ENCODE data around the gene CEP128. TPM values are rescaled to one million over a fixed set of nuclear protein-coding genes. Genes with fewer than 3 reads are reported as not detected.

The CEP128 gene
- polyA plus RNA-seq, 4 donors, result 0.22 to 2.2 (median 1.1) TPM

DNA sequence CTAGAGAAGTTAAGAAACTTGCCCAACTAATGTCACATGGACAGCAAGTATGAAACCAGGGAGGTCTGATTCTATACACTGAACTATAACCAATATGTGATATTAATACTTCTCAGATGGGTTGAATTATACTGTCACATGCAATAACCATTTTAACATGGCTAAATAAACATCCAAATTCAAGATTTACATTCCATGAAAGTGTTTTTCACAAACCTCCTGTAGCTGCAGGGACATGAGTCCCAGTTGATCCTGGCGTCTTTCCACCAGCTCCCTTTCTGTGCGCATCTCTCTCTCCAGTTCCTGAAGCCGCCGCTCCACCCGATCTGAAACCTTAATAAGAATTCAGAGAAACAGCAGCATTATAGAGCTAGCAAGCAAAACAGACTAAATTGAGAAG lies 79.0 kb downstream of the CEP128 start:
- 94 to 98% (median 95%) methylated on average over 5 of the region's 5 CpGs for WGBS, 3 donors
- FAIRE-seq, result no peak
- Histone ChIP-seq H3K4me3 (ENCODE audit: low read depth in 1 of 3, low read length in 3 of 3) (no peak overlapping the region), H3K4me1 (ENCODE audit: control insufficient read depth in 3 of 3, insufficient read depth in 2 of 3, low read depth in 1 of 3, low read length in 2 of 3) (no peaks in the 10 kb centered on the region), H3K36me3 (ENCODE audit: control insufficient read depth in 3 of 3, insufficient read depth in 2 of 3, low read depth in 1 of 3, low read length in 3 of 3) (peaks cover 0 to 3% (median 2%) of the 10 kb centered on the region in 3 donors), H3K9me3 (ENCODE audit: control insufficient read depth in 2 of 2, insufficient read depth in 1 of 2, low read depth in 1 of 2, low read length in 1 of 2) (peaks cover 0 to 12% of the 10 kb centered on the region in 2 donors), H3K27ac (ENCODE audit: low read depth in 1 of 3, low read length in 2 of 3) (no peak overlapping the region), H3K27me3 (ENCODE audit: control insufficient read depth in 3 of 3, insufficient read depth in 3 of 3, low read length in 3 of 3) (no peaks in the 10 kb centered on the region)
- DNase-seq, result no peak

DNA sequence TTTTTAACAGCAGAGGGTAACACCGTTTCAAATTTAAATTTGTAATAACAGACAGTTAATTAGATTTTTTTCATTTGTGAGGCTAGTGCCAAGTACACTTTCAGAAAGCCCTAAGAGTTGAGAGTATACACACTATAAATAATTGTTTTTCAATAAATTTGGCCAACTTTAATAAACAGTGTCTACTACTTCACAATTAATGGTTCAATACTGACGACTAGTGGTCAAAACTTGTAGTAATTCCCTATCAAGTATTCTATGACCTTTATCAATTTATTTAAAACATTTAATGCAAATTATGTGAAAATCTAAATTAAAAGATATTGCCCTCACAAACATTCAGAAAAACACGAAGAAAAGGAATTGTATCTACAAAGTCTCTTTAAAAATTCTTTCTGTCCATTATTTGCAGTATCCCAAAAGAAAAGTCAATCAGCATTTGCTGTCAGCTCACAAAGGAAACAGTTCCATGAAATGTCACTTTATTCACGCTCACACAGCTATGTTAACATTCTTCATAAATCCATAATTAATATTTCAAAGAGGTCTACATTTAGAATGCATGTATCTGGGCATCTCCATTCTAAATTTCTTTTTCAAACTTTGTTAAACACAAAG lies 91.2 kb downstream of the CEP128 start:
- Histone ChIP-seq H3K36me3 (ENCODE audit: control insufficient read depth in 3 of 3, insufficient read depth in 2 of 3, low read depth in 1 of 3, low read length in 3 of 3) (no peaks in the 10 kb centered on the region), H3K27me3 (ENCODE audit: control insufficient read depth in 3 of 3, insufficient read depth in 3 of 3, low read length in 3 of 3) (no peaks in the 10 kb centered on the region), H3K4me1 (ENCODE audit: control insufficient read depth in 3 of 3, insufficient read depth in 2 of 3, low read depth in 1 of 3, low read length in 2 of 3) (no peaks in the 10 kb centered on the region), H3K27ac (ENCODE audit: low read depth in 1 of 3, low read length in 2 of 3) (no peak overlapping the region), H3K9me3 (ENCODE audit: control insufficient read depth in 2 of 2, insufficient read depth in 1 of 2, low read depth in 1 of 2, low read length in 1 of 2) (no peaks in the 10 kb centered on the region), H3K4me3 (ENCODE audit: low read depth in 1 of 3, low read length in 3 of 3) (no peak overlapping the region)
- 30 to 37% (median 32%) methylated on average over 4 of the region's 4 CpGs for WGBS, 3 donors
- DNase-seq, result peak; percentile 36 to 39
- peak; percentile 78 for FAIRE-seq

DNA sequence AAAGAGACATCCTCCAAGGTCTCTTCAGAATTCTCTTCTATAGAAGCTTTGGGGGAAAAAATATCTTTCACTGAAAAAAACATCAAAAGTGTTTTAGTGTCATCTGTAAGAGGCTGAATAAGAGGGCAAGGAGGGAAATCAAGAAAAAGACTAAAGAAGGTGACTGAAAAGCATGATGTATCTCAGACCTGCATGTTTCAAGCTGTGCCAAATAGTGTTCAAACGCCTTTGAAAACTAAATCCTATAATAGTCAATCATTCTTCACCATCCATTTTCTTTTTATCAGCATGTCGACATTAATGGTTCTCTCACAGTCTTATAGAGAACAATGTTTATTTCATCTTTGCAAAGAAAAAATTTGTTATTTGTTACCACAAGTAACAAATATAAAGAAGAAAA lies 94.5 kb downstream of the CEP128 start:
- Histone ChIP-seq H3K27ac (ENCODE audit: low read depth in 1 of 3, low read length in 2 of 3) (no peak overlapping the region), H3K36me3 (ENCODE audit: control insufficient read depth in 3 of 3, insufficient read depth in 2 of 3, low read depth in 1 of 3, low read length in 3 of 3) (no peaks in the 10 kb centered on the region), H3K4me3 (ENCODE audit: low read depth in 1 of 3, low read length in 3 of 3) (no peak overlapping the region), H3K27me3 (ENCODE audit: control insufficient read depth in 3 of 3, insufficient read depth in 3 of 3, low read length in 3 of 3) (no peaks in the 10 kb centered on the region), H3K9me3 (ENCODE audit: control insufficient read depth in 2 of 2, insufficient read depth in 1 of 2, low read depth in 1 of 2, low read length in 1 of 2) (no peaks in the 10 kb centered on the region), H3K4me1 (ENCODE audit: control insufficient read depth in 3 of 3, insufficient read depth in 2 of 3, low read depth in 1 of 3, low read length in 2 of 3) (no peaks in the 10 kb centered on the region)
- DNase-seq (no peak), FAIRE-seq (no peak)
- 65 to 90% (median 82%) methylated on average over 2 of the region's 2 CpGs for WGBS, 3 donors

DNA sequence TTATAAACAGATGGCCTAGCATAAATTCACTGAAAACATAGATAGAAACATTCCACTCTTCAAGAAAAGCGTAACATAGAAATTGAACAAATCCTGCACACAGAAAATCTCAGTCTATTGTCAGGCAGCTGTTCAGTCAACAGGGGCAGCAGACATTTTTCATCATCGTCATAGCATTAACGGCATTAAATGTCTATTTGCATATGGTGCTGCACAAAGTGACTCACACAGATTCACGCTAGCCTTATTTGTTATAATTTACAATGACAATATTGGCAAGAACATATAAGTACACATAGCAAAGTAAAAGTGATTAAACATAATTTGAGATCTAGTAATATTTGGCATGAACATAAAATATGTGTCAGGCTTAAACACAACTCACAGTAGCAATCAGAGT lies 95.7 kb downstream of the CEP128 start:
- Histone ChIP-seq H3K27ac (ENCODE audit: low read depth in 1 of 3, low read length in 2 of 3) (no peak overlapping the region), H3K4me1 (ENCODE audit: control insufficient read depth in 3 of 3, insufficient read depth in 2 of 3, low read depth in 1 of 3, low read length in 2 of 3) (no peaks in the 10 kb centered on the region), H3K27me3 (ENCODE audit: control insufficient read depth in 3 of 3, insufficient read depth in 3 of 3, low read length in 3 of 3) (no peaks in the 10 kb centered on the region), H3K36me3 (ENCODE audit: control insufficient read depth in 3 of 3, insufficient read depth in 2 of 3, low read depth in 1 of 3, low read length in 3 of 3) (no peaks in the 10 kb centered on the region), H3K4me3 (ENCODE audit: low read depth in 1 of 3, low read length in 3 of 3) (no peak overlapping the region), H3K9me3 (ENCODE audit: control insufficient read depth in 2 of 2, insufficient read depth in 1 of 2, low read depth in 1 of 2, low read length in 1 of 2) (no peaks in the 10 kb centered on the region)
- DNase-seq (no peak), FAIRE-seq (no peak)
- 85 to 93% (median 90%) methylated on average over 4 of the region's 4 CpGs for WGBS, 3 donors

DNA sequence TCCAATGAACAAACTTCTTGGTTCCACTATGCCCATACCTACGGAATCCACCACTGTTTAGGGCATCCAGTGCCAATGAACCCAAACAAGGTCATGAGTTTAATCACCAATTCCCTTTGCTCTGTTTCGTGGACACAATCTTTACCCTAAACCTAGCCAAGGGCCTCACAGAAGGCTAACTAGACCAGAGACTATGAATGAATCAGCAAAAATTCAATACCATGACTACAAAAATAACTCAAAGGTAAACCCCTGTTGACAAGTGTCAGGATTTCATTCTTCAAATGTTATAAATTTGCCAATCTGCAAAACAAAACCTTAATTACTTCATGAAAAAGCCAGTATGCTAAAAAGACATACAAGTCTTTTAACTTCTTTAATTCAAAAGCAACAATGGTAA lies 96.7 kb downstream of the CEP128 start:
- H3K9me3 ChIP-seq (ENCODE audit: control insufficient read depth in 2 of 2, insufficient read depth in 1 of 2, low read depth in 1 of 2, low read length in 1 of 2), result no peaks in the 10 kb centered on the region
- H3K4me1 ChIP-seq (ENCODE audit: control insufficient read depth in 3 of 3, insufficient read depth in 2 of 3, low read depth in 1 of 3, low read length in 2 of 3), result no peaks in the 10 kb centered on the region
- H3K36me3 ChIP-seq (ENCODE audit: control insufficient read depth in 3 of 3, insufficient read depth in 2 of 3, low read depth in 1 of 3, low read length in 3 of 3), result no peaks in the 10 kb centered on the region
- no peak overlapping the region for H3K27ac ChIP-seq (ENCODE audit: low read depth in 1 of 3, low read length in 2 of 3)
- H3K27me3 ChIP-seq (ENCODE audit: control insufficient read depth in 3 of 3, insufficient read depth in 3 of 3, low read length in 3 of 3), result no peaks in the 10 kb centered on the region
- FAIRE-seq (no peak), DNase-seq (no peak)
- H3K4me3 ChIP-seq (ENCODE audit: low read depth in 1 of 3, low read length in 3 of 3), result no peak overlapping the region
- WGBS, 3 donors, result 92 to 94% (median 93%) methylated on average over 2 of the region's 2 CpGs

DNA sequence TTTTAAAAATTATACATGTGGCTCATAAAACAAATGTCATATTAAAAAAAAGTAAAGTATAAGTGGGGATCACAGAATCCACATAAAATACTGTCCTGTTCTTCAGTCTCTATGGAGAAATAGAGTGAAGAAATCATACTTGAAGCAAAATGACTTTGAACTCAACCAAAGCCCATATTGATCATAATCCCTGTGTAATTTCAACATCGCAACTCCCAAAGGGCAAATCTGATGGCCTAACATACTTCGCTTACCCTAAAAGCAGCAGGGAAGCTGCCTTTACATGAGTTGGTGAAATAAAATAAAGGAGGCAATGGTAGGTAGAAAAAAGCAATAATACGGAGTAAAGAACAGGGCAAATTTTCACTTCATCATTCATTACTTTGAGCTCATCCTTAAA lies 101.8 kb downstream of the CEP128 start:
- Histone ChIP-seq H3K4me3 (ENCODE audit: low read depth in 1 of 3, low read length in 3 of 3) (no peak overlapping the region), H3K36me3 (ENCODE audit: control insufficient read depth in 3 of 3, insufficient read depth in 2 of 3, low read depth in 1 of 3, low read length in 3 of 3) (no peaks in the 10 kb centered on the region), H3K4me1 (ENCODE audit: control insufficient read depth in 3 of 3, insufficient read depth in 2 of 3, low read depth in 1 of 3, low read length in 2 of 3) (no peaks in the 10 kb centered on the region), H3K27me3 (ENCODE audit: control insufficient read depth in 3 of 3, insufficient read depth in 3 of 3, low read length in 3 of 3) (no peaks in the 10 kb centered on the region), H3K27ac (ENCODE audit: low read depth in 1 of 3, low read length in 2 of 3) (no peak overlapping the region), H3K9me3 (ENCODE audit: control insufficient read depth in 2 of 2, insufficient read depth in 1 of 2, low read depth in 1 of 2, low read length in 1 of 2) (no peaks in the 10 kb centered on the region)
- 81 to 98% (median 96%) methylated on average over 3 of the region's 3 CpGs for WGBS, 3 donors
- DNase-seq, result no peak
- no peak for FAIRE-seq

DNA sequence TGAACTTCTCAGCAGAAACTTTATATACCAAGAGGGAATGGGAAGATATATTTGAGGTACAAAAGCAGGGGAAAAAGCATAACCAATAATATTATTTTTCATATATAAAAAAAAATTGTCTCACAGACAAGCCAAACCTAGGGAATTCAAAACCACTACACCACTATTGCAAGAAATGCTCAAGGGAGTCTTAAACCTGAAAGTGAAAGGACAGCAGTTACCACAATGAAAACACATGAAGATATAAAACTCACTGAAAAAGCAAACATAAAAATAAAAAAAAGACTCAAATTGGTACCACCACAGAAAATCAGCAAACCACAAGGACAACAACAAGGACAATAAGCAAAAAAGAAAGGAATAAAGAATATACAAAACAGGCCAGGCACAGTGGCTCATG lies 131.9 kb downstream of the CEP128 start:
- H3K4me1 ChIP-seq (ENCODE audit: control insufficient read depth in 3 of 3, insufficient read depth in 2 of 3, low read depth in 1 of 3, low read length in 2 of 3), result no peaks in the 10 kb centered on the region
- DNase-seq (no peak), FAIRE-seq (no peak)

DNA sequence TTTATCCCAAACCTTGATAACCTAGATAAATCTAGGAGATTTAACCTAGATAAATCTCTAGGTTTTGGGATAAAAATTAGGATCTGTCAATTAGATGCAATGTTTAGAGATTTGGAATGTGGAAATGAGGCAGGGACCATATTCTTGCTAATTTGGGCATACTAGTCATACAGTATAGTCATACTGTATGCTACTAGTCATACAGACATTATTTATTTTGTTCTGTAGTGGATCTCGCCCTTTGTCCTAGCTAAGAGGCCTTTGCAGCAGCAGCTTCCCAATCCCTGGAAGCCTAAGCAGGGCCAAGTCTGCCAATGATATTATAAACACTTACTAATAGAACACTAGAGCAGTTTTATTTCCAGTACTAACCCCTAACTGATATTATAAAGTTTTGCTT lies 136.4 kb downstream of the CEP128 start:
- DNase-seq (no peak), FAIRE-seq (no peak)
- 87 to 91% (median 91%) methylated on average over 1 of the region's 1 CpG for WGBS, 3 donors
- Histone ChIP-seq H3K27ac (ENCODE audit: low read depth in 1 of 3, low read length in 2 of 3) (no peak overlapping the region), H3K4me3 (ENCODE audit: low read depth in 1 of 3, low read length in 3 of 3) (no peak overlapping the region), H3K27me3 (ENCODE audit: control insufficient read depth in 3 of 3, insufficient read depth in 3 of 3, low read length in 3 of 3) (no peaks in the 10 kb centered on the region), H3K36me3 (ENCODE audit: control insufficient read depth in 3 of 3, insufficient read depth in 2 of 3, low read depth in 1 of 3, low read length in 3 of 3) (no peaks in the 10 kb centered on the region), H3K4me1 (ENCODE audit: control insufficient read depth in 3 of 3, insufficient read depth in 2 of 3, low read depth in 1 of 3, low read length in 2 of 3) (no peaks in the 10 kb centered on the region), H3K9me3 (ENCODE audit: control insufficient read depth in 2 of 2, insufficient read depth in 1 of 2, low read depth in 1 of 2, low read length in 1 of 2) (peaks cover 0 to 11% of the 10 kb centered on the region in 2 donors)

More for the DNA sequence above, 131.9 kb downstream of the CEP128 start:
- Histone ChIP-seq H3K27me3 (ENCODE audit: control insufficient read depth in 3 of 3, insufficient read depth in 3 of 3, low read length in 3 of 3) (no peaks in the 10 kb centered on the region), H3K27ac (ENCODE audit: low read depth in 1 of 3, low read length in 2 of 3) (no peak overlapping the region), H3K36me3 (ENCODE audit: control insufficient read depth in 3 of 3, insufficient read depth in 2 of 3, low read depth in 1 of 3, low read length in 3 of 3) (no peaks in the 10 kb centered on the region), H3K9me3 (ENCODE audit: control insufficient read depth in 2 of 2, insufficient read depth in 1 of 2, low read depth in 1 of 2, low read length in 1 of 2) (peaks cover 0 to 11% of the 10 kb centered on the region in 2 donors), H3K4me3 (ENCODE audit: low read depth in 1 of 3, low read length in 3 of 3) (no peak overlapping the region)

DNA sequence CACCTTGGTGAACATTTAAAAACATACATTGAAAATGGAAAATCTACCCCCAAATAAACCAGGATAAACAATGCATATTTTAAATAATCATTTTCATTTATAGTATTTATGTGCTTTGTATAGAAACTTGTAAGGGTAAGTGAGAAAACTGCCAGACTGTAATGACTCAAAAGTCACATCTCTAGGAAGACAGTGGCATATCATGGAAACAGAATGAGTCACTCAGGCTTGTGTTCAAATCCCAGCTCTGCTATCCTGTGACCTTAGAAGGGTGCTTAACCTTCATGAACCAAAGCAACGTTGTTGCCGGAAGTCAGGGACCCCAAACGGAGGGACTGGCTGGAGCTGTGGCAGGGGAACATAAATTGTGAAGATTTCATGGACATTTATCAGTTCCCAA lies 142.7 kb downstream of the CEP128 start:
- Histone ChIP-seq H3K4me3 (ENCODE audit: low read depth in 1 of 3, low read length in 3 of 3) (no peak overlapping the region), H3K9me3 (ENCODE audit: control insufficient read depth in 2 of 2, insufficient read depth in 1 of 2, low read depth in 1 of 2, low read length in 1 of 2) (no peaks in the 10 kb centered on the region), H3K4me1 (ENCODE audit: control insufficient read depth in 3 of 3, insufficient read depth in 2 of 3, low read depth in 1 of 3, low read length in 2 of 3) (no peaks in the 10 kb centered on the region), H3K36me3 (ENCODE audit: control insufficient read depth in 3 of 3, insufficient read depth in 2 of 3, low read depth in 1 of 3, low read length in 3 of 3) (no peaks in the 10 kb centered on the region), H3K27ac (ENCODE audit: low read depth in 1 of 3, low read length in 2 of 3) (no peak overlapping the region), H3K27me3 (ENCODE audit: control insufficient read depth in 3 of 3, insufficient read depth in 3 of 3, low read length in 3 of 3) (no peaks in the 10 kb centered on the region)
- DNase-seq (no peak), FAIRE-seq (no peak)
- 97 to 100% (median 98%) methylated on average over 3 of the region's 3 CpGs for WGBS, 3 donors

All from small intestine (tissue), 7 donors.